HL-60 (cell line): ENCODE data around the gene FBXO42.
A peak's percentile ranks its signal among the peaks of the same experiment; 100 is the strongest.

Experiments
- GABPA ChIP-seq: IDR thresholded peaks from 2 replicates; pipeline ENCODE4 v1.6.1; 2012; ENCODE audit warnings: low read depth
- POLR2AphosphoS5 ChIP-seq: IDR thresholded peaks from 2 replicates; pipeline ENCODE4 v1.6.1; 2012; ENCODE audit warnings: low read depth
- SPI1 ChIP-seq: IDR thresholded peaks from 2 replicates; pipeline ENCODE4 v1.6.1; 2012; ENCODE audit warnings: low read depth, mild to moderate bottlenecking, borderline replicate concordance
- TF ChIP-seq, protein P1 (sequence below): IDR thresholded peaks from one replicate; pipeline ENCODE4 v1.5.1; 2011; ENCODE audit warnings: low read length, control low read depth, inconsistent platforms; ENCODE audit not compliant: insufficient read depth
- TF ChIP-seq, protein P2 (sequence below): IDR thresholded peaks from 2 replicates; pipeline ENCODE4 v1.6.1; 2012; ENCODE audit warnings: low read depth; ENCODE audit not compliant: insufficient replicate concordance

DNA sequence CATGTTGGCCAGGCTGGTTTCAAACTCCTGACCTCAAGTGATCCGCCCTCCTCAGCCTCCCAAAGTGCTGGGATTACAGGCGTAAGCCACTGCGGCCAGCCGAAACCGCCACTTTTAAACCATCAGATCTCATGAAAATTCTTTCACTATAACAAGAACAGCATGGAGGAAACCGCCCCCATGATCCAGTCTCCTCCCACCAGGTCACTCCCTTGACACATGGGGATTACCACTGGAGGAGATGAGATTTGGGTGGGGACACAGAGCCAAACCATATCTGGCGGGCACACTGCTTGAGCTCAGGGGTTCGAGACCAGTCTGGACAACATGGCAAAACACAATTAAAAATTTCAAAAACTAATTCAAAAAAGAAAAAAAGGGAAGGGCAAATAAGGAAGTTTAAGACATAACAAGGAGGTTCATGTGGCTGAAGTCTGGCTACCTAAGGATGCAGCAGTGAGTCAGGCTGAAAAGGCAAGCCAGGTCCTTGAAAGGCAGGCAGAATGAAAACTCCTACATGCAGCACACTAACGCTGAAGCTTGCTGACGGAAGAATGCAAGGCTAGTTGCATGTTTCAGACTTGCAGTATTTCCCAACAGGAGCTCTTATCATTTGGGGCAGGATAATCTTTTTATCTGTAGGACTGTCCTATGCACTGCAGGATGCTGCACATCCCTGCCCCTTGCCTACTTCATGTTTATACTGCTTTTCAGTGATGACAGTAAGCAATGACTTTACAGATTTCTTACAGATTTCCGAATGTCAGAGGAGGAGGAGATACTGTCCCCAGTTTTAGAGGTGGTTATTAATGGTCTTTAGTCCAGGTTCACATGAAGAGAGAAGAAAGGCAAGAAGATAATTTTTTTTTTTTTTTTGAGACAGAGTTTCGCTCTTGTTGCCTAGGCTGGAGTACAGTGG is 49.3 kb downstream of the FBXO42 start:
- TF ChIP-seq, protein P1, sequence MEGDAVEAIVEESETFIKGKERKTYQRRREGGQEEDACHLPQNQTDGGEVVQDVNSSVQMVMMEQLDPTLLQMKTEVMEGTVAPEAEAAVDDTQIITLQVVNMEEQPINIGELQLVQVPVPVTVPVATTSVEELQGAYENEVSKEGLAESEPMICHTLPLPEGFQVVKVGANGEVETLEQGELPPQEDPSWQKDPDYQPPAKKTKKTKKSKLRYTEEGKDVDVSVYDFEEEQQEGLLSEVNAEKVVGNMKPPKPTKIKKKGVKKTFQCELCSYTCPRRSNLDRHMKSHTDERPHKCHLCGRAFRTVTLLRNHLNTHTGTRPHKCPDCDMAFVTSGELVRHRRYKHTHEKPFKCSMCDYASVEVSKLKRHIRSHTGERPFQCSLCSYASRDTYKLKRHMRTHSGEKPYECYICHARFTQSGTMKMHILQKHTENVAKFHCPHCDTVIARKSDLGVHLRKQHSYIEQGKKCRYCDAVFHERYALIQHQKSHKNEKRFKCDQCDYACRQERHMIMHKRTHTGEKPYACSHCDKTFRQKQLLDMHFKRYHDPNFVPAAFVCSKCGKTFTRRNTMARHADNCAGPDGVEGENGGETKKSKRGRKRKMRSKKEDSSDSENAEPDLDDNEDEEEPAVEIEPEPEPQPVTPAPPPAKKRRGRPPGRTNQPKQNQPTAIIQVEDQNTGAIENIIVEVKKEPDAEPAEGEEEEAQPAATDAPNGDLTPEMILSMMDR: no peak
- TF ChIP-seq POLR2AphosphoS5 (no peak), GABPA (no peak), SPI1 (peak; percentile 77; the same call in 1 of the 2 replicates)
- TF ChIP-seq, protein P2, sequence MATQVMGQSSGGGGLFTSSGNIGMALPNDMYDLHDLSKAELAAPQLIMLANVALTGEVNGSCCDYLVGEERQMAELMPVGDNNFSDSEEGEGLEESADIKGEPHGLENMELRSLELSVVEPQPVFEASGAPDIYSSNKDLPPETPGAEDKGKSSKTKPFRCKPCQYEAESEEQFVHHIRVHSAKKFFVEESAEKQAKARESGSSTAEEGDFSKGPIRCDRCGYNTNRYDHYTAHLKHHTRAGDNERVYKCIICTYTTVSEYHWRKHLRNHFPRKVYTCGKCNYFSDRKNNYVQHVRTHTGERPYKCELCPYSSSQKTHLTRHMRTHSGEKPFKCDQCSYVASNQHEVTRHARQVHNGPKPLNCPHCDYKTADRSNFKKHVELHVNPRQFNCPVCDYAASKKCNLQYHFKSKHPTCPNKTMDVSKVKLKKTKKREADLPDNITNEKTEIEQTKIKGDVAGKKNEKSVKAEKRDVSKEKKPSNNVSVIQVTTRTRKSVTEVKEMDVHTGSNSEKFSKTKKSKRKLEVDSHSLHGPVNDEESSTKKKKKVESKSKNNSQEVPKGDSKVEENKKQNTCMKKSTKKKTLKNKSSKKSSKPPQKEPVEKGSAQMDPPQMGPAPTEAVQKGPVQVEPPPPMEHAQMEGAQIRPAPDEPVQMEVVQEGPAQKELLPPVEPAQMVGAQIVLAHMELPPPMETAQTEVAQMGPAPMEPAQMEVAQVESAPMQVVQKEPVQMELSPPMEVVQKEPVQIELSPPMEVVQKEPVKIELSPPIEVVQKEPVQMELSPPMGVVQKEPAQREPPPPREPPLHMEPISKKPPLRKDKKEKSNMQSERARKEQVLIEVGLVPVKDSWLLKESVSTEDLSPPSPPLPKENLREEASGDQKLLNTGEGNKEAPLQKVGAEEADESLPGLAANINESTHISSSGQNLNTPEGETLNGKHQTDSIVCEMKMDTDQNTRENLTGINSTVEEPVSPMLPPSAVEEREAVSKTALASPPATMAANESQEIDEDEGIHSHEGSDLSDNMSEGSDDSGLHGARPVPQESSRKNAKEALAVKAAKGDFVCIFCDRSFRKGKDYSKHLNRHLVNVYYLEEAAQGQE: no peak
